ENCODE data around the gene MEGF11.

DNA sequence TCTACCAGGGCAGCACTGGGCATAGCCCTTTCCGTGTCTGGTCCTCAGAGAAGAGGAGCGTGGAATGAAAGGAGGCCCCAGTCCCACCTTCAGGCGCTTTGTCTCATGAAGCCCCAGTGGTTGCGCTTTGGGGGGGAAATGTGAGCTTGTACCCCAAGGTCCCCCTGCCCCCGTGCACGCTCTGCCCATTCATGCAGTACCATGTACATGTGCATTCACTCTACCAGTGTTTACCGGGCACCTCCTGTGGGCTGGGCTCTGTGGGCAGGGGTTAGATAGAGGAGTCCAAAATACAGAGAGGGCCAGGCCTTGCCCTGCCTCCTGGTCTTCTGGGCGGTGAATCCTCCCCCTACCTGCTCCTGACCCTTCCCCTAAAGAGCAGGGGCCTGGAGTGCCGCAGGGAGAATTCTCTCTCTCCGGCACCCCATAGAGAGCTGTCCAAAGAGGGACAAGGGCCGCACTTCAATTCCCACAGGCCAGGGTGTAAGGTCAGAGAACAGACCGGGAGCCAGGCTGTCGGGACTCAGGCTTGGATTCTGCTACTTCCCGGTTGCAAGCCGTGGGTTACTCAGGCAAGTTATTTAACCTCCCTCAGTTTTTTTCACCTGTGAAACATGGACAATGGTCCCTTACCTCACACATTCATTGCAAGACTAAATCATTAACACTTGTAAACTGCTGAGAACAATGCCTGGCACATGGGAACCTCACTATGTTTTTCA lies 153.4 kb downstream of the MEGF11 start:
- TF ChIP-seq ZNF274 (IDR thresholded peaks at IDR 0.05; ENCODE audit: low read depth, low read length) (no peak), SUZ12 (IDR thresholded peaks at IDR 0.05; ENCODE audit: extremely low read depth, insufficient read depth, insufficient read length) (no peak)
